HepG2 (cell line): Measurements from ENCODE around the gene SNAP23. TPM values are rescaled to one million over a fixed set of nuclear protein-coding genes. Genes with fewer than 3 reads are reported as not detected.

Experiments used
- GABPB1 ChIP-seq: IDR thresholded peaks from 2 replicates; pipeline ENCODE4 v1.6.1; 2016; ENCODE audit warnings: mild to moderate bottlenecking, missing genetic modification reagents, moderate library complexity, missing compliant biosample characterization
- GTF3A ChIP-seq: sonication (generic); formaldehyde crosslinking; conservative IDR thresholded peaks from 2 replicates; pipeline ENCODE4 v1.4.0; 2020; ENCODE audit warnings: mild to moderate bottlenecking, missing genetic modification reagents
- HOXA3 ChIP-seq: sonication (generic); formaldehyde crosslinking; IDR thresholded peaks from 2 replicates; pipeline ENCODE4 v1.5.0; 2020; ENCODE audit warnings: missing genetic modification reagents
- IRF1 ChIP-seq: sonication (generic); formaldehyde crosslinking; IDR thresholded peaks from 2 replicates; pipeline ENCODE4 v1.4.0; 2020; ENCODE audit warnings: low read depth, mild to moderate bottlenecking, missing genetic modification reagents
- MIXL1 ChIP-seq: IDR thresholded peaks from 2 replicates; pipeline ENCODE4 v1.6.1; 2016
- NFIC ChIP-seq: IDR thresholded peaks from 2 replicates; pipeline ENCODE4 v1.6.1; 2012; ENCODE audit warnings: mild to moderate bottlenecking, low read length, inconsistent platforms
- NR2C2 ChIP-seq: sonication (generic); formaldehyde crosslinking; IDR thresholded peaks from 2 replicates; pipeline ENCODE4 v1.4.0; 2020; ENCODE audit warnings: missing genetic modification reagents, mild to moderate bottlenecking, moderate library complexity, borderline replicate concordance
- POGZ ChIP-seq: sonication (generic); formaldehyde crosslinking; IDR thresholded peaks from 2 replicates; pipeline ENCODE4 v1.4.0; 2020; ENCODE audit warnings: mild to moderate bottlenecking, missing genetic modification reagents
- SCMH1 ChIP-seq: sonication (generic); formaldehyde crosslinking; IDR thresholded peaks from 2 replicates; pipeline ENCODE4 v1.9.0; 2021; ENCODE audit warnings: missing genetic modification reagents, mild to moderate bottlenecking, borderline replicate concordance
- SNRNP70 ChIP-seq: fragments of 200-400 bp; formaldehyde crosslinking; IDR thresholded peaks from 2 replicates; pipeline ENCODE4 v1.6.1; 2017; ENCODE audit warnings: mild to moderate bottlenecking, low read depth, low read length, moderate library complexity
- THAP11 ChIP-seq: IDR thresholded peaks from 2 replicates; pipeline ENCODE4 v1.6.1; 2016; ENCODE audit warnings: missing biosample characterization, missing genetic modification reagents
- U2AF2 ChIP-seq: fragments of 200-400 bp; formaldehyde crosslinking; IDR thresholded peaks from 2 replicates; pipeline ENCODE4 v1.6.1; 2017; ENCODE audit warnings: low read depth, mild to moderate bottlenecking, low read length
- ZNF136 ChIP-seq: sonication (generic); formaldehyde crosslinking; IDR thresholded peaks from 2 replicates; pipeline ENCODE4 v1.8.1; 2022; ENCODE audit warnings: low read depth, mild to moderate bottlenecking, moderate library complexity, missing genetic modification reagents
- polyA plus RNA-seq, 8 experiments: library from polyadenylated mRNA; depleted of rRNA in 3 of 8; stranded (reverse) in 7 of 8; unstranded in 1 of 8; fragments of >200 nt; fragmentation: Illumina TruSeq in 4 of 8; extraction: Trizol in 4 of 8; gene quantifications; 2 replicates each; pipeline versions ENCODE4 v1.2.1 to v1.2.3, GENCODE V29; 2011 to 2016; ENCODE audit warnings: low read depth in 4 of 8, missing spikeins in 1 of 8, mixed read lengths in 1 of 8; ENCODE audit not compliant: insufficient read depth in 1 of 8
- total RNA-seq, 5 experiments: library from RNA; depleted of rRNA; stranded (reverse); fragments of >200 nt; fragmentation: Illumina TruSeq; extraction: Trizol; gene quantifications; 2 replicates each; pipeline ENCODE4 v1.2.3, GENCODE V29; 2016; ENCODE audit warnings: low read depth in 1 of 5
- TF ChIP-seq, protein P1 (sequence below): sonication (generic); formaldehyde crosslinking; IDR thresholded peaks from 2 replicates; pipeline ENCODE4 v1.5.0; 2020; ENCODE audit warnings: missing genetic modification reagents
- TF ChIP-seq, protein P2 (sequence below): sonication (generic); formaldehyde crosslinking; IDR thresholded peaks from 2 replicates; pipeline ENCODE4 v1.5.0; 2020; ENCODE audit warnings: mild to moderate bottlenecking, missing genetic modification reagents
- TF ChIP-seq, protein P3 (sequence below): sonication (generic); formaldehyde crosslinking; IDR thresholded peaks from 2 replicates; pipeline ENCODE4 v1.5.0; 2020; ENCODE audit warnings: mild to moderate bottlenecking, missing genetic modification reagents
- TF ChIP-seq, protein P4 (sequence below): sonication (generic); formaldehyde crosslinking; IDR thresholded peaks from 2 replicates; pipeline ENCODE4 v1.8.1; 2023; ENCODE audit warnings: mild to moderate bottlenecking, moderate library complexity, missing genetic modification reagents
- TF ChIP-seq, protein P5 (sequence below): sonication (generic); formaldehyde crosslinking; IDR thresholded peaks from 2 replicates; pipeline ENCODE4 v1.9.0; 2021; ENCODE audit warnings: missing genetic modification reagents, mild to moderate bottlenecking, borderline replicate concordance

The SNAP23 gene
- total and polyA plus RNA-seq, 2 of the 13 experiments (the other 11 are each of a cell fraction or from before 2014, with no cell fraction given) = 37.0 to 101 TPM

GRCh38 chr15:42498212-42499068, 3.0 kb downstream of the SNAP23 start (continued):
- no peak for TF ChIP-seq HOXA3 (CRISPR knock-in tag)
- TF ChIP-seq GABPB1 = no peak
- TF ChIP-seq SNRNP70 = no peak
- TF ChIP-seq U2AF2 = no peak
- TF ChIP-seq, protein P1, sequence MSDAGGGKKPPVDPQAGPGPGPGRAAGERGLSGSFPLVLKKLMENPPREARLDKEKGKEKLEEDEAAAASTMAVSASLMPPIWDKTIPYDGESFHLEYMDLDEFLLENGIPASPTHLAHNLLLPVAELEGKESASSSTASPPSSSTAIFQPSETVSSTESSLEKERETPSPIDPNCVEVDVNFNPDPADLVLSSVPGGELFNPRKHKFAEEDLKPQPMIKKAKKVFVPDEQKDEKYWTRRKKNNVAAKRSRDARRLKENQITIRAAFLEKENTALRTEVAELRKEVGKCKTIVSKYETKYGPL (CRISPR knock-in tag) = no peak
- no peak for TF ChIP-seq GTF3A (CRISPR knock-in tag)
- 0 out of 2 replicates have a peak, but pooled peaks have one; percentile 20 for TF ChIP-seq POGZ
- TF ChIP-seq ZNF136 = no peak
- TF ChIP-seq, protein P2, sequence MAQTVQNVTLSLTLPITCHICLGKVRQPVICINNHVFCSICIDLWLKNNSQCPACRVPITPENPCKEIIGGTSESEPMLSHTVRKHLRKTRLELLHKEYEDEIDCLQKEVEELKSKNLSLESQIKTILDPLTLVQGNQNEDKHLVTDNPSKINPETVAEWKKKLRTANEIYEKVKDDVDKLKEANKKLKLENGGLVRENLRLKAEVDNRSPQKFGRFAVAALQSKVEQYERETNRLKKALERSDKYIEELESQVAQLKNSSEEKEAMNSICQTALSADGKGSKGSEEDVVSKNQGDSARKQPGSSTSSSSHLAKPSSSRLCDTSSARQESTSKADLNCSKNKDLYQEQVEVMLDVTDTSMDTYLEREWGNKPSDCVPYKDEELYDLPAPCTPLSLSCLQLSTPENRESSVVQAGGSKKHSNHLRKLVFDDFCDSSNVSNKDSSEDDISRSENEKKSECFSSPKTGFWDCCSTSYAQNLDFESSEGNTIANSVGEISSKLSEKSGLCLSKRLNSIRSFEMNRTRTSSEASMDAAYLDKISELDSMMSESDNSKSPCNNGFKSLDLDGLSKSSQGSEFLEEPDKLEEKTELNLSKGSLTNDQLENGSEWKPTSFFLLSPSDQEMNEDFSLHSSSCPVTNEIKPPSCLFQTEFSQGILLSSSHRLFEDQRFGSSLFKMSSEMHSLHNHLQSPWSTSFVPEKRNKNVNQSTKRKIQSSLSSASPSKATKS (CRISPR knock-in tag) = no peak
- no peak for TF ChIP-seq NFIC
- TF ChIP-seq, protein P3, sequence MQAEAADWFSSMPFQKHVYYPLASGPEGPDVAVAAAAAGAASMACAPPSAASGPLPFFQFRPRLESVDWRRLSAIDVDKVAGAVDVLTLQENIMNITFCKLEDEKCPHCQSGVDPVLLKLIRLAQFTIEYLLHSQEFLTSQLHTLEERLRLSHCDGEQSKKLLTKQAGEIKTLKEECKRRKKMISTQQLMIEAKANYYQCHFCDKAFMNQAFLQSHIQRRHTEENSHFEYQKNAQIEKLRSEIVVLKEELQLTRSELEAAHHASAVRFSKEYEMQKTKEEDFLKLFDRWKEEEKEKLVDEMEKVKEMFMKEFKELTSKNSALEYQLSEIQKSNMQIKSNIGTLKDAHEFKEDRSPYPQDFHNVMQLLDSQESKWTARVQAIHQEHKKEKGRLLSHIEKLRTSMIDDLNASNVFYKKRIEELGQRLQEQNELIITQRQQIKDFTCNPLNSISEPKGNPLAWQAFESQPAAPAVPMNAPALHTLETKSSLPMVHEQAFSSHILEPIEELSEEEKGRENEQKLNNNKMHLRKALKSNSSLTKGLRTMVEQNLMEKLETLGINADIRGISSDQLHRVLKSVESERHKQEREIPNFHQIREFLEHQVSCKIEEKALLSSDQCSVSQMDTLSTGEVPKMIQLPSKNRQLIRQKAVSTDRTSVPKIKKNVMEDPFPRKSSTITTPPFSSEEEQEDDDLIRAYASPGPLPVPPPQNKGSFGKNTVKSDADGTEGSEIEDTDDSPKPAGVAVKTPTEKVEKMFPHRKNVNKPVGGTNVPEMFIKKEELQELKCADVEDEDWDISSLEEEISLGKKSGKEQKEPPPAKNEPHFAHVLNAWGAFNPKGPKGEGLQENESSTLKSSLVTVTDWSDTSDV (CRISPR knock-in tag) = no peak
- TF ChIP-seq, protein P4, sequence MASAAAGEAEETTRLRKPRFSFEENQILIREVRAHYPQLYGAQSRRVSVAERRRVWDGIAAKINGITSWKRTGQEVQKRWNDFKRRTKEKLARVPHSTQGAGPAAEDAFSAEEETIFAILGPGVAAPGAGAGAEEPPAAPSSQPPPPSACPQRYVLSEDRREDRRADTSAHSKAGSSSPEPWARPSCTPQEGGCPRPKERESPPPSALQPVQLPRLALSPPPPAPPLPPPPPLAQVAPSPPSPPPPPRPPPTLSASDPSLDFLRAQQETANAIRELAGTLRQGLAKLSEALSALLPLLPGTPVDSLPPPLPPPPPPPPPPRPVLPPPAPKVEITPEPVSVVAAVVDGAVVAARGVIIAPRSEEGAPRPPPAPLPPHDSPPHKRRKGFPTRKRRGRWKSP = no peak
- no peak for TF ChIP-seq NR2C2
- TF ChIP-seq IRF1 (CRISPR knock-in tag) = no peak
- no peak for TF ChIP-seq THAP11
- TF ChIP-seq SCMH1 = no peak
- TF ChIP-seq, protein P5, sequence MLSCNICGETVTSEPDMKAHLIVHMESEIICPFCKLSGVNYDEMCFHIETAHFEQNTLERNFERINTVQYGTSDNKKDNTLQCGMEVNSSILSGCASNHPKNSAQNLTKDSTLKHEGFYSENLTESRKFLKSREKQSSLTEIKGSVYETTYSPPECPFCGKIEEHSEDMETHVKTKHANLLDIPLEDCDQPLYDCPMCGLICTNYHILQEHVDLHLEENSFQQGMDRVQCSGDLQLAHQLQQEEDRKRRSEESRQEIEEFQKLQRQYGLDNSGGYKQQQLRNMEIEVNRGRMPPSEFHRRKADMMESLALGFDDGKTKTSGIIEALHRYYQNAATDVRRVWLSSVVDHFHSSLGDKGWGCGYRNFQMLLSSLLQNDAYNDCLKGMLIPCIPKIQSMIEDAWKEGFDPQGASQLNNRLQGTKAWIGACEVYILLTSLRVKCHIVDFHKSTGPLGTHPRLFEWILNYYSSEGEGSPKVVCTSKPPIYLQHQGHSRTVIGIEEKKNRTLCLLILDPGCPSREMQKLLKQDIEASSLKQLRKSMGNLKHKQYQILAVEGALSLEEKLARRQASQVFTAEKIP (CRISPR knock-in tag) = no peak
- no peak for TF ChIP-seq MIXL1
